Measurements from ENCODE around the gene SLC24A3. TPM values are rescaled to one million over a fixed set of nuclear protein-coding genes. Genes with fewer than 3 reads are reported as not detected.

The SLC24A3 gene
- total and polyA plus RNA-seq, 2 donors from 2014 or later, result 0.86 to 5.2 TPM

GRCh38 chr20:19328676-19329075 is 116.2 kb downstream of the SLC24A3 start:
- Histone ChIP-seq H3K36me3 (ENCODE audit: control insufficient read depth in 2 of 3, insufficient read depth in 3 of 3, low read length in 3 of 3) (no peaks in the 10 kb centered on the region), H3K27me3 (ENCODE audit: control insufficient read depth, insufficient read depth, low read length) (no peaks in the 10 kb centered on the region), H3K27ac (ENCODE audit: low read depth in 2 of 2, low read length in 2 of 2) (no peak overlapping the region), H3K9ac (ENCODE audit: low read length in 3 of 3) (no peak overlapping the region), H3K9me3 (ENCODE audit: control insufficient read depth in 2 of 3, insufficient read depth in 1 of 3, low read length in 3 of 3) (no peaks in the 10 kb centered on the region), H3K4me3 (ENCODE audit: low read length in 3 of 3) (no peak overlapping the region), H3K4me1 (ENCODE audit: control insufficient read depth in 2 of 3, insufficient read depth in 2 of 3, low read depth in 1 of 3, low read length in 3 of 3) (no peaks in the 10 kb centered on the region)
- TF ChIP-seq CTCF (IDR thresholded peaks at IDR 0.05; ENCODE audit: borderline replicate concordance, extremely low read depth, insufficient read depth), result no peak
- DNase-seq, result no peak
- intact Hi-C loops (cut with DNase I), result no loop called here
- FAIRE-seq, result no peak

- no peaks in the 10 kb centered on the region for H3K27me3 ChIP-seq (ENCODE audit: control insufficient read depth, insufficient read depth, low read length)
- no peak overlapping the region for H3K4me3 ChIP-seq (ENCODE audit: low read length in 3 of 3)
- DNase-seq (no peak), FAIRE-seq (no peak)
- no peaks in the 10 kb centered on the region for H3K4me1 ChIP-seq (ENCODE audit: control insufficient read depth in 2 of 3, insufficient read depth in 2 of 3, low read depth in 1 of 3, low read length in 3 of 3)
- no peak for TF ChIP-seq CTCF (IDR thresholded peaks at IDR 0.05; ENCODE audit: borderline replicate concordance, extremely low read depth, insufficient read depth)
- intact Hi-C loops (cut with DNase I), result no loop called here
- H3K36me3 ChIP-seq (ENCODE audit: control insufficient read depth in 2 of 3, insufficient read depth in 3 of 3, low read length in 3 of 3), result no peaks in the 10 kb centered on the region
- no peaks in the 10 kb centered on the region for H3K9me3 ChIP-seq (ENCODE audit: control insufficient read depth in 2 of 3, insufficient read depth in 1 of 3, low read length in 3 of 3)
- no peak overlapping the region for H3K9ac ChIP-seq (ENCODE audit: low read length in 3 of 3)
- no peak overlapping the region for H3K27ac ChIP-seq (ENCODE audit: low read depth in 2 of 2, low read length in 2 of 2)
These were observed 117.6 kb downstream of the SLC24A3 start for GRCh38 chr20:19330038-19330437.

- no peaks in the 10 kb centered on the region for H3K9me3 ChIP-seq (ENCODE audit: control insufficient read depth in 2 of 3, insufficient read depth in 1 of 3, low read length in 3 of 3)
- intact Hi-C loops (cut with DNase I), result no loop called here
- no peak for DNase-seq
- H3K4me1 ChIP-seq (ENCODE audit: control insufficient read depth in 2 of 3, insufficient read depth in 2 of 3, low read depth in 1 of 3, low read length in 3 of 3), result no peaks in the 10 kb centered on the region
- H3K9ac ChIP-seq (ENCODE audit: low read length in 3 of 3), result no peak overlapping the region
- no peak for TF ChIP-seq CTCF (IDR thresholded peaks at IDR 0.05; ENCODE audit: borderline replicate concordance, extremely low read depth, insufficient read depth)
- no peaks in the 10 kb centered on the region for H3K36me3 ChIP-seq (ENCODE audit: control insufficient read depth in 2 of 3, insufficient read depth in 3 of 3, low read length in 3 of 3)
- FAIRE-seq, result no peak
- H3K27me3 ChIP-seq (ENCODE audit: control insufficient read depth, insufficient read depth, low read length), result no peaks in the 10 kb centered on the region
- H3K27ac ChIP-seq (ENCODE audit: low read depth in 2 of 2, low read length in 2 of 2), result no peak overlapping the region
- no peak overlapping the region for H3K4me3 ChIP-seq (ENCODE audit: low read length in 3 of 3)
These were observed 118.3 kb downstream of the SLC24A3 start for GRCh38 chr20:19330731-19331130.

GRCh38 chr20:19333563-19333962 is 121.1 kb downstream of the SLC24A3 start:
- no peak for DNase-seq
- TF ChIP-seq CTCF (IDR thresholded peaks at IDR 0.05; ENCODE audit: borderline replicate concordance, extremely low read depth, insufficient read depth), result no peak
- Histone ChIP-seq H3K4me3 (ENCODE audit: low read length in 3 of 3) (no peak overlapping the region), H3K27me3 (ENCODE audit: control insufficient read depth, insufficient read depth, low read length) (no peaks in the 10 kb centered on the region), H3K4me1 (ENCODE audit: control insufficient read depth in 2 of 3, insufficient read depth in 2 of 3, low read depth in 1 of 3, low read length in 3 of 3) (no peaks in the 10 kb centered on the region), H3K27ac (ENCODE audit: low read depth in 2 of 2, low read length in 2 of 2) (no peak overlapping the region), H3K9ac (ENCODE audit: low read length in 3 of 3) (no peak overlapping the region), H3K36me3 (ENCODE audit: control insufficient read depth in 2 of 3, insufficient read depth in 3 of 3, low read length in 3 of 3) (no peaks in the 10 kb centered on the region), H3K9me3 (ENCODE audit: control insufficient read depth in 2 of 3, insufficient read depth in 1 of 3, low read length in 3 of 3) (no peaks in the 10 kb centered on the region)
- FAIRE-seq, result no peak
- intact Hi-C loops (cut with DNase I), result no loop called here

All from kidney (tissue), 14 donors.